ENCODE measurements around the gene RASSF6.
"Not testable (repeated sequence)": the region's sequence is repeated elsewhere in the genome, so short reads cannot be mapped to it uniquely, and the experiment has no call there.

The RASSF6 gene

GRCh38 chr4:73586040-73586439 is 34.2 kb downstream of the RASSF6 start:
- no peak for DNase-seq
- H3K27ac ChIP-seq (ENCODE audit: insufficient read depth, low read length, poor library complexity, severe bottlenecking): no peak overlapping the region
- H3K4me3 ChIP-seq (ENCODE audit: insufficient read depth, low read depth, low read length, poor library complexity, severe bottlenecking): no peak overlapping the region
- no peaks in the 10 kb centered on the region for H3K4me1 ChIP-seq (ENCODE audit: control insufficient read depth, insufficient read depth, low read length, poor library complexity, severe bottlenecking)
- no peaks in the 10 kb centered on the region for H3K9me3 ChIP-seq (ENCODE audit: control insufficient read depth, low read length)
- no peaks in the 10 kb centered on the region for H3K27me3 ChIP-seq (replicated peaks; ENCODE audit: control insufficient read depth, insufficient read depth, low read length, poor library complexity, severe bottlenecking)
- no peaks in the 10 kb centered on the region for H3K36me3 ChIP-seq (ENCODE audit: control insufficient read depth, insufficient read depth, low read length)

GRCh38 chr4:73585345-73585744 is 34.9 kb downstream of the RASSF6 start:
- no peak for DNase-seq
- no peaks in the 10 kb centered on the region for H3K27me3 ChIP-seq (replicated peaks; ENCODE audit: control insufficient read depth, insufficient read depth, low read length, poor library complexity, severe bottlenecking)
- no peak overlapping the region for H3K27ac ChIP-seq (ENCODE audit: insufficient read depth, low read length, poor library complexity, severe bottlenecking)
- H3K9me3 ChIP-seq (ENCODE audit: control insufficient read depth, low read length): no peaks in the 10 kb centered on the region
- no peaks in the 10 kb centered on the region for H3K36me3 ChIP-seq (ENCODE audit: control insufficient read depth, insufficient read depth, low read length)
- no peaks in the 10 kb centered on the region for H3K4me1 ChIP-seq (ENCODE audit: control insufficient read depth, insufficient read depth, low read length, poor library complexity, severe bottlenecking)
- no peak overlapping the region for H3K4me3 ChIP-seq (ENCODE audit: insufficient read depth, low read depth, low read length, poor library complexity, severe bottlenecking)

- H3K27me3 ChIP-seq (replicated peaks; ENCODE audit: control insufficient read depth, insufficient read depth, low read length, poor library complexity, severe bottlenecking): no peaks in the 10 kb centered on the region
- no peak overlapping the region for H3K27ac ChIP-seq (ENCODE audit: insufficient read depth, low read length, poor library complexity, severe bottlenecking)
- H3K4me1 ChIP-seq (ENCODE audit: control insufficient read depth, insufficient read depth, low read length, poor library complexity, severe bottlenecking): no peaks in the 10 kb centered on the region
- H3K4me3 ChIP-seq (ENCODE audit: insufficient read depth, low read depth, low read length, poor library complexity, severe bottlenecking): no peak overlapping the region
- H3K36me3 ChIP-seq (ENCODE audit: control insufficient read depth, insufficient read depth, low read length): no peaks in the 10 kb centered on the region
- no peaks in the 10 kb centered on the region for H3K9me3 ChIP-seq (ENCODE audit: control insufficient read depth, low read length)
- no peak for DNase-seq
Measured at GRCh38 chr4:73583666-73584065, 36.6 kb downstream of the RASSF6 start.

- Histone ChIP-seq H3K27ac (ENCODE audit: insufficient read depth, low read length, poor library complexity, severe bottlenecking) (no peak overlapping the region), H3K4me3 (ENCODE audit: insufficient read depth, low read depth, low read length, poor library complexity, severe bottlenecking) (no peak overlapping the region), H3K36me3 (ENCODE audit: control insufficient read depth, insufficient read depth, low read length) (no peaks in the 10 kb centered on the region), H3K4me1 (ENCODE audit: control insufficient read depth, insufficient read depth, low read length, poor library complexity, severe bottlenecking) (no peaks in the 10 kb centered on the region), H3K27me3 (replicated peaks; ENCODE audit: control insufficient read depth, insufficient read depth, low read length, poor library complexity, severe bottlenecking) (no peaks in the 10 kb centered on the region), H3K9me3 (ENCODE audit: control insufficient read depth, low read length) (no peaks in the 10 kb centered on the region)
- no peak for DNase-seq
Measured at GRCh38 chr4:73577371-73577770, 42.9 kb downstream of the RASSF6 start.

- no peak for DNase-seq
Measured at GRCh38 chr4:73576381-73576780, 43.9 kb downstream of the RASSF6 start.

GRCh38 chr4:73575660-73576059 is 44.6 kb downstream of the RASSF6 start:
- Histone ChIP-seq H3K27ac (ENCODE audit: insufficient read depth, low read length, poor library complexity, severe bottlenecking) (no peak overlapping the region), H3K4me1 (ENCODE audit: control insufficient read depth, insufficient read depth, low read length, poor library complexity, severe bottlenecking) (no peaks in the 10 kb centered on the region), H3K27me3 (replicated peaks; ENCODE audit: control insufficient read depth, insufficient read depth, low read length, poor library complexity, severe bottlenecking) (no peaks in the 10 kb centered on the region), H3K4me3 (ENCODE audit: insufficient read depth, low read depth, low read length, poor library complexity, severe bottlenecking) (no peak overlapping the region), H3K9me3 (ENCODE audit: control insufficient read depth, low read length) (no peaks in the 10 kb centered on the region), H3K36me3 (ENCODE audit: control insufficient read depth, insufficient read depth, low read length) (no peaks in the 10 kb centered on the region)
- no peak for DNase-seq

More at GRCh38 chr4:73576381-73576780, 43.9 kb downstream of the RASSF6 start:
- Histone ChIP-seq H3K4me3 (ENCODE audit: insufficient read depth, low read depth, low read length, poor library complexity, severe bottlenecking) (no peak overlapping the region), H3K27ac (ENCODE audit: insufficient read depth, low read length, poor library complexity, severe bottlenecking) (no peak overlapping the region), H3K9me3 (ENCODE audit: control insufficient read depth, low read length) (no peaks in the 10 kb centered on the region), H3K36me3 (ENCODE audit: control insufficient read depth, insufficient read depth, low read length) (no peaks in the 10 kb centered on the region), H3K27me3 (replicated peaks; ENCODE audit: control insufficient read depth, insufficient read depth, low read length, poor library complexity, severe bottlenecking) (no peaks in the 10 kb centered on the region), H3K4me1 (ENCODE audit: control insufficient read depth, insufficient read depth, low read length, poor library complexity, severe bottlenecking) (no peaks in the 10 kb centered on the region)

- no peaks in the 10 kb centered on the region for H3K9me3 ChIP-seq (ENCODE audit: control insufficient read depth, low read length)
- H3K27ac ChIP-seq (ENCODE audit: insufficient read depth, low read length, poor library complexity, severe bottlenecking): no peak overlapping the region
- no peaks in the 10 kb centered on the region for H3K36me3 ChIP-seq (ENCODE audit: control insufficient read depth, insufficient read depth, low read length)
- H3K4me1 ChIP-seq (ENCODE audit: control insufficient read depth, insufficient read depth, low read length, poor library complexity, severe bottlenecking): no peaks in the 10 kb centered on the region
- no peaks in the 10 kb centered on the region for H3K27me3 ChIP-seq (replicated peaks; ENCODE audit: control insufficient read depth, insufficient read depth, low read length, poor library complexity, severe bottlenecking)
- DNase-seq: no peak
- H3K4me3 ChIP-seq (ENCODE audit: insufficient read depth, low read depth, low read length, poor library complexity, severe bottlenecking): no peak overlapping the region
Measured at GRCh38 chr4:73573794-73574528, 46.3 kb downstream of the RASSF6 start.

- not testable (repeated sequence) for H3K4me1 ChIP-seq (ENCODE audit: control insufficient read depth, insufficient read depth, low read length, poor library complexity, severe bottlenecking); H3K27me3 ChIP-seq (replicated peaks; ENCODE audit: control insufficient read depth, insufficient read depth, low read length, poor library complexity, severe bottlenecking); H3K4me3 ChIP-seq (ENCODE audit: insufficient read depth, low read depth, low read length, poor library complexity, severe bottlenecking); H3K9me3 ChIP-seq (ENCODE audit: control insufficient read depth, low read length); H3K36me3 ChIP-seq (ENCODE audit: control insufficient read depth, insufficient read depth, low read length); H3K27ac ChIP-seq (ENCODE audit: insufficient read depth, low read length, poor library complexity, severe bottlenecking); DNase-seq
Measured at GRCh38 chr4:73550865-73551264, 69.4 kb downstream of the RASSF6 start.

- no peaks in the 10 kb centered on the region for H3K9me3 ChIP-seq (ENCODE audit: control insufficient read depth, low read length)
- no peaks in the 10 kb centered on the region for H3K27me3 ChIP-seq (replicated peaks; ENCODE audit: control insufficient read depth, insufficient read depth, low read length, poor library complexity, severe bottlenecking)
- DNase-seq: no peak
- H3K4me3 ChIP-seq (ENCODE audit: insufficient read depth, low read depth, low read length, poor library complexity, severe bottlenecking): no peak overlapping the region
- no peaks in the 10 kb centered on the region for H3K36me3 ChIP-seq (ENCODE audit: control insufficient read depth, insufficient read depth, low read length)
- H3K27ac ChIP-seq (ENCODE audit: insufficient read depth, low read length, poor library complexity, severe bottlenecking): no peak overlapping the region
- H3K4me1 ChIP-seq (ENCODE audit: control insufficient read depth, insufficient read depth, low read length, poor library complexity, severe bottlenecking): no peaks in the 10 kb centered on the region
Measured at GRCh38 chr4:73544620-73545019, 75.6 kb downstream of the RASSF6 start.

- H3K27me3 ChIP-seq (replicated peaks; ENCODE audit: control insufficient read depth, insufficient read depth, low read length, poor library complexity, severe bottlenecking): no peaks in the 10 kb centered on the region
- no peak overlapping the region for H3K4me3 ChIP-seq (ENCODE audit: insufficient read depth, low read depth, low read length, poor library complexity, severe bottlenecking)
- H3K4me1 ChIP-seq (ENCODE audit: control insufficient read depth, insufficient read depth, low read length, poor library complexity, severe bottlenecking): no peaks in the 10 kb centered on the region
- no peak for DNase-seq
- no peaks in the 10 kb centered on the region for H3K36me3 ChIP-seq (ENCODE audit: control insufficient read depth, insufficient read depth, low read length)
- H3K9me3 ChIP-seq (ENCODE audit: control insufficient read depth, low read length): no peaks in the 10 kb centered on the region
- no peak overlapping the region for H3K27ac ChIP-seq (ENCODE audit: insufficient read depth, low read length, poor library complexity, severe bottlenecking)
Measured at GRCh38 chr4:73541251-73541650, 79.0 kb downstream of the RASSF6 start.

All from effector memory CD4-positive, alpha-beta T cell (primary cell).